OCI-M2 (cell line): Measurements from ENCODE around the gene WBP2.
"Not testable (repeated sequence)": the region's sequence is repeated elsewhere in the genome, so short reads cannot be mapped to it uniquely, and the experiment has no call there.

Experiments
- DNase-seq: peaks from one replicate; lab custom pipeline; 2025; ENCODE audit not compliant: unreplicated experiment; lab: John Stamatoyannopoulos, UW

The WBP2 gene

DNA sequence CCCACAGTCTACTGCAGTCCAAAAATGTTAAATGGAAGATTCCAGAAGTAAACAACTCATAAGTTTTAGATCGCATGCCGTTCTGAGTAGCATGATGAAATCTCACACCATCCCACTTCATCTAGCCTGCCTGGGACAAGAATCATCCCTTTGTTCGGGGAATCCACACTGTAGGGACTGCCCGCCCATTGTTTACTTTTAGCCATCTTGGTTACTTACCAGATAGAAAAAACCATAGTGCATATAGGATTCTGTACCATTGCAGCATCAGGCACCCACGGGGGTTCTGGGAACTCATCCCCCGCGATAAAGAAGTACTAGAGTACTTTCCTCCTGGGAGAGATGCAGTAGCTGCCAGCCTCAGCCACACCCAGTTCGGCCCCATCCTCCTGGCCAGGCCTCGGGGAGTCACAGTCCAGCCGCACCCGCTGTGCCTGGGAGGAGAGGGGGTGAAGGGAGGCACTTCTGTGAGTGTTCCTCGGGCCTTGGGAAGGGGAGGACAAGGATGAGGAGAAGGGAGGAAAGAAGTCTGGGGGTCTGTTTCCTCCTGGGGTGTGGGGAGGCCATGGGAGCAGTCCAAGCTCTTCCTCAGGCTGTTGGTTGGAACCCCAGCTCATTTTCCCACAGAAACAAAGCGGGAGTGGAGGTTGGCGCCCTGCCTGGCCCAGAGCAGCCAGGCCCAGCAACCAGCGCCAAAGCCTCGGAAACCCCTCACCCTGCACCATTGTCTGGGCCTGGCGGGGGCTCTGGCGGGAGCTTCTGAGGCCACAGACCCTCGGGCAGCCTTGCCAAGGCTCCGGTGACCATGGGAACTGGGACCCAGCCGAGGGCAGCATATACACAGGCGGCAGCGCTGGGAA lies 14.4 kb upstream of the WBP2 start:
- DNase-seq: no peak

DNA sequence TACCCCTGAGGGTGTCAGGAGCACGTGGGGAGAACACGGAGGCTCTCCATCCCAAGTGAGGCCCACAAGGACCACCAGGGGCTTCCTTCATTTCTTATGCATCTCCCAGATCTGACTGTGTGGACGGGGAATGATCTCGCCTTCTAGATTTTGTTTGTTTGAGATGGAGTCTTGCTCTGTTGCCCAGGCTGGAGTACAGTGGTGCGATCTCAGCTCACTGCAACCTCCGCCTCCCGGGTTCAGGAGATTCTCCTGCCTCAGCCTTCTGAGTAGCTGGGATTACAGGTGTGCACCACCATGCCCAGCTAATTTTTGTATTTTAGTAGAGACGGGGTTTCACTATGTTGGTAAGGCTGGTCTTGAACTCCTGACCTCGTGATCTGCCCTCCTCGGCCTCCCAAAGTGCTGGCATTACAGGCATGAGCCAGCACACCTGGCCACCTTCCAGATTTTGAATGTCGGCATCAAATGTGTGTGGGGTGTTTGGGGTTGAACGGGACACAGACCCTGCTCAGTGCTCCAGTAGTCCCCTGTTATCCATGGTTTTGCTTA lies 13.7 kb upstream of the WBP2 start:
- not testable (repeated sequence) for DNase-seq

DNA sequence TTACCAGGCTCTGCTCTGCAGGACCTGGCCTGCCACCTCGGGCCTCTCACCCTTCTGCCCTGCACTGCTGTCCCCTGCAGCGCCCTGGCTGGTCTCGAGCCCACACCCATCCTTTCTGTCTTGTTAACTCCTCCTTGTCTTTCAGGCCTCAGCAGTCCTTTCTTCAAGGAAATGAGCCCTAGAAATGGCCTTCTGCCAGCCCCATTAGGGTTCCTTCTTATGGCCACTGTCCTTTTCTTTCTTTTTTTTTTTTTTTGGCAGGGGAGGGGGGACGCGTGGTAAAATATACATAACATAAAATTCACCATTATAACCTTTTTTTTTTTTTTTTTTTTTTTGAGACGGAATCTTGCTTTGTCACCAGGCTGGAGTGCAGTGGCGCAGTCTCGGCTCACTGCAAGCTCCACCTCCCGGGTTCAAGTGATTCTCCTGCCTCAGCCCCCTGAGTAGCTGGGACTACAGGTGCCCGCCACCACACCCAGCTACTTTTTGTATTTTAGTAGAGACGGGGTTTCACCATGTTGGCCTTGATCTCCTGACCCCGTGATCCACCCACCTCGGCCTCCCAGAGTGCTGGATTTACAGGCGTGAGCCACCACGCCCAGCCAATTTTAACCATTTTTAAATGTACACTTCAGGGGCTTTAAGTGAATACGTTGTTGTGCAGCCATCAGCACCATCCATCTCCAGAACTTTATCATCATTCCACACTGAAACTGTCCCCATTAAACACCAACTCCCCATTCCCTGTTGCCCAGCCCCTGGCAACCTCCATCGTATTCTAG lies 10.5 kb upstream of the WBP2 start:
- DNase-seq: not testable (repeated sequence)

DNA sequence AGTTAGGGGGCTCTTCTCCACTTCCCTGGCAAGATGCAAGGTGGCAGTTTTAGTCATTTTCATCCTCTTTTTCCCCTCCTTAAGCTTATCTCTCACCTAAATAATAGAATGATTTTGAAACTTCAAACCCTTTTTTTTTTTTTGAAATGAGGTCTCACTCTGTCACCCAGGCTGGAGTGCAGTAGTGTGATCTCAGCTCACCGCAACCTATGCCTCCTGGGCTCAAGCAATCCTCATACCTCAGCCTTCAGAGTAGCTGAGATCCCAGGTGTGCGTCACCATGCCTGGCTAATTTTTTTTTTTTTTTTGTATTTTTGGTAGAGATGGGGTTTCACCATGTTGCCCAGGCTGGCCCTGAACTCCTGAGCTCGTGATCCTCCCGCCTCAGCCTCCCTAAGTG lies 9.8 kb upstream of the WBP2 start:
- not testable (repeated sequence) for DNase-seq

DNA sequence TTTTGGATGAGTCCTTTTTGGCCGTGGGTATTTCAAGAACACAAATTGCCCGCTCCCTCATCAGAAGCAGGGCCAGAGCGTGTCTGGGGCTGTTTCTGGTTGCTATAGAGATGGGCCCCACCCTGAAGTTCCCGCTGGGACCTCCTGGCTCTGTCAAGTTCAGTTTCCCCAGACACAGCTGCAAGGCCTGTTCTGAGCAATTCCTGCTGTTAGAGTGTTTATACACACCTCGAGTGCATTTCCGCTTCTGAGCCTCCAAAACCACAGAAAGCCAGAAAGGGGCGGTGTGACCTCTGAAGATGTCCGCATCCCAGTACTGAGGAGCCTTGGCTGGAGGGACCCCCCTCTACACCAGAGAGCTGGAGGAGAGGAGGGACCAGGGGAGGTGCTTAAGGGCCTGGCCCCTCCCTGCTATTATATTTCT lies 9.3 kb upstream of the WBP2 start:
- DNase-seq: no peak

DNA sequence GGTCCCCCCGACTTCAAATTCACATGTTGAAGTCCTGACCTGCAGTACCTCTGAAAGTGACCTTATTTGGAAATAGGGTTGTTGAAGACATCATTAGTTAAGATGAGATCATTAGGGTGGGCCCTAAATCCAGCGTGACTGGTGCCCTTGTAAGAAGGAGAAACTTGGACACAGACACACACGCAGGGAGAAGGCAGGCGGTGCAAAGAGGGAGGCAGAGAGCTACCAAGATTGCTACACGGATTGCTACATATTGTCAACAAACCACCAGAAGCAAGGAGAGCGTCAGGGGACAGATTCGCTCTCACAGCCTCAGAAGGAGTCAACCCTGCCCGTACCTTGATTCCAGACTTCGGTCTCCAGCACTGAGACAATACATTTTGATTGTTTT lies 6.8 kb upstream of the WBP2 start:
- no peak for DNase-seq

DNA sequence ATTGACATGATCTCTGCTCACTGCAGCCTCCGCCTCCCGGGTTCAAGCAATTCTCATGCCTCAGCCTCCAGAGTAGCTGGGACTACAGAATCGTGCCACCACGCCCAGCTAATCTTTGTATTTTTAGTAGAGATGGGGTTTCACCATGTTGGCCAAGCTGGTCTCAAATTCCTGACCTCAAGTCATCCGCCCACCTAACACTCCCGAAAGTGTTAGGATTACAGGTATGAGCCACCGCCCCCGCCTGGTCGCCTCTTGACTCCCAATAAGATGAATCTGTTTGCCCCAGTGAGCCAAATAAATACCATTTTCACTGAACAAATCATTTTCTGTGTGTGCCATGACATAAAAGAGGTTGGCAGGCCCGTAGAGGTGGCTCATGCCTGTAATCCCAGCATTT lies 4.2 kb upstream of the WBP2 start:
- not testable (repeated sequence) for DNase-seq

DNA sequence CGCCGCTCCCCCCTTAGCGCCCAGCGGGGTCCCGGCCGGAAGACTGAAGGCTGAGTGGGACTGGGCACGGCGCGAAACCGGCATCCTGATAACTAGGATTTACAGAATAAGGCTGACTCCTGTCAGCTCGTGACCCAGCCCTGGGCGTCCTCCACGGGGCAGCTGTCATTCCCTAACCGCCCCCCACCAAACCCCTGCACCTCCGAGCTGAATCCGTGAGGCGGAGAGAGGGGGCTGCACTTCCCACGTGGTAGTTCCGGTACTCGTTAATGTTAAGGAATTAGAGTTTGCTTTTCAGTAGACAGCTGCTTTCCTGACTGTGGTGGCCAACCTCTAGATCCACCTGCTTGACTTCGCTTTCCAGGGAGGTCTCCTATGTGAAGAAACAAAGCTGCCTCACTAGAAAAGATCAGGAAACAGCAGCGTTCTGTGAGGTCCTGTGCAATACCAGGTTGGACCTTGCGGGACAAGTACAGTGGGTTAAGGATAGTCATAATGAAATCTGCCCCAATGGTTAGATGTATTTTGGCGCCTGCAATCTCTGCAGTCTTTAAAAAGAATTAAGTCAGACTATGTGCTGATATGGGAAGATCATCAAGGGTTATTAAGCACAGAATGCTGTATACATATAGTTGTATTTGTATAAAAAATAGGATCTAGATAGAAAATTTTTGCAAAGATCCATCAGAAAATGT lies 1.1 kb upstream of the WBP2 start:
- DNase-seq: no peak

DNA sequence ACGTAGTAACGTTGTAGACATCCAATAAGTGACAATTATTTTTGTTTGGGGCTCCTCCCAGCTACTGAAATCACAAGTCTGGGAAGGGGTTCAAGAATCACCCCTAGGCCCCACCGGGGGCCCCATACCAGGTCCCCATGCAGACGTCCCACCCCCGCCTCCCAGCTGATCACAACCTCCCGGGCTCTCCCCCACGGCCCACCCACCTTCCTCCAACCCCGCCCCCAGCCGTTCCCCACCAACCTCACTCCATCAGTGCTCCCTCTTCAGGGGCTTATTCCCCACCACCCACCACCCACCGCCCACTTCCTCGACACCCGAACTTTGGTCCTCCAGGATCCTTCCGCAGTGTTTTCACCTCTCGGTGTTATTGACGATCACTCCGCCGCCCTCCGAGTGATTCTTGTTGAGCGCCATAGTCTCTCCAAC lies 240 bp downstream of the WBP2 start:
- DNase-seq: no peak

DNA sequence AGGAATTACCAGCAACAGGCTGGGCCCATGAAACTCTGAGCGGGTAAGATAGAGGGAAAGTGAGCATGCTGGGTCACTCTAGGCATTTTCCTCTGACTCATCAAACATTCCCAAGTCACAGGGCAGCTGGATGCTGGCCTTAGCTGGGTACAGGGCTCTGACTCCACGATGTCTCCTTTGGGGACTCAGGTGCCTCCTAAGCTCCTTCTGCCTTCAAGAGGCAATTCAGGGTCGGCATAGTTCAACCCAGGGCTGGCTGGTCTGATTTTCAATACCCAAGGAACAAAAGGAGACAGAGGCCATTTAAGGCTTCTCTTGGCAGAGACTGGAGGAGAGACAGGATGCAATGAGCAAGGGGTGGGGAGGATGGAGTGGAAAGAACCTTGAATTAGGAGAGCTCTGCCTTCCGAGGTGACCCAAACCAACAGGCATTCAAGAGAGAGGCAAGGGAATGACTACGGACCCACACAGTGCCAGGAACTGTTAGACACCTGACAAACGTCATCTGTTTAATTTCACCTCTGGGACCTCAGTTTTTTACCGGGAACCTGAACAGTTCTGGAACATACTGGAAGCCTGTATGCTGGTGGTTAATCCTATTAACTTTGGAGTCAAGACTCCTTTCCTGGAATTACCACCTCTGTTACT lies 910 bp downstream of the WBP2 start:
- DNase-seq: no peak

DNA sequence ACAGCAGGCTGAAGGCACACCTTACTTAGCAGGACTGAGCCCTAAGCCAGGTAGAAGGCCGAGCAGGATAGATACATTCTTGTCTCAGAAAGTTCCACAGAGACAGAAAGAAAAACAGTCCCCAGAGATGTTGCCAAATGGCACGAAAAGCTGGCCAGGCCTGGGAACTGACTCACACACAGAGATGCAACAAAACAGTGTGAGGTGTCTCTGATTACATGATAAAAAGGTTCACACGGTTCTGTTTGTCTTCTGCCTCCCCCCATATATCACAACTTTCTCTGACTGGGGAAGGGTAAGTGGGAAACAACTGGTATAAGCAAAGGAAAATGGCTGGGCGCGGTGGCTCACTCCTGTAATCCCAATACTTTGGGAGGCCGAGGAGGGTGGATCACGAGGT lies 1.7 kb downstream of the WBP2 start:
- no peak for DNase-seq

DNA sequence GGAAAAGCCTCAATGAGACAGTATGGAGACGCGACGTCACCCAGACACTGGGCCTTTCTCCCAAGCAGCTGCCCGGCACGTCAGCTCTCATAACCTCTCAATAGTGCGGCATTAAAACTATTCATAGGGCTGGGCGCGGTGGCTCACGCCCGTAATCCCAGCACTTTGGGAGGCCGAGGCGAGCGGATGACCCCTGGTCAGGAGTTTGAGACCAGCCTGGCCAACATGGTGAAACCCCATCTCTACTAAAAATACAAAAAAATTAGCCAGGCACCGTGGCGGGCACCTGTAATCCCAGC lies 3.5 kb downstream of the WBP2 start:
- not testable (repeated sequence) for DNase-seq

DNA sequence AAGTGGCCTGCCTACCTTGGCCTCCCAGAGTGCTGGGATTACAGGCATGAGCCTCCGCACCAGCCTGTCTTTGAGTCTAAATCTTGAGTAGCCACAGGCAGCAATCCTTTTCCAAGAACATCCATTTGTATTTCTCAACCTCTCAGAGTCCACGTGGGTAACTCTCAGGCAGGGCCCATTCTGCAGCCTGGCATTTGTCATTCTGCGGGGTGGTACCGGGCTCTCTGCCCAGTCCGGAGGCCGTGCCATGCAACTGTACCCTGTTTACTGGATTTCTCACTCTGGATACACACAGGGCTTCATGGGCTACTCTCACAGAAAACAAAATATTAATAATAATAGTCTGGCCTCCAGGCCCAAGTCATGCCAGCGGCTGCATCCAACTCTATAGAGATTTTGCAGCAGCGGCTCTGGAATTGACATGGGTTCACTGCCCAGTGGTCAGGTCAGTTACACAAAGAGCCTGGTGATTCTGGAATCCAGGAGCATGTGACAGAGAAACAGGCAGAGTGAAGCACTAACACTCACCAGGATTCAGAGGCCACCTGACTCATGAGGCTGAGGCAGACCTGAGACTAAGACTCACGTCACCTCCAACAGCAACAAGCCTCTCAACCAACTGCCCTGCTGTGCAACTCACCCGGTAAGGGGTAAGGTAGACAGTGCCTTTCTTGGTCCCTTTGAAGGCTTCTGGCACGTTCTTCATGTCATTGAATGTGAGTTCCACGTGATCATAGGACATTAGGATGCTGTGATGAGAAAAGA lies 4.0 kb downstream of the WBP2 start:
- no peak for DNase-seq

DNA sequence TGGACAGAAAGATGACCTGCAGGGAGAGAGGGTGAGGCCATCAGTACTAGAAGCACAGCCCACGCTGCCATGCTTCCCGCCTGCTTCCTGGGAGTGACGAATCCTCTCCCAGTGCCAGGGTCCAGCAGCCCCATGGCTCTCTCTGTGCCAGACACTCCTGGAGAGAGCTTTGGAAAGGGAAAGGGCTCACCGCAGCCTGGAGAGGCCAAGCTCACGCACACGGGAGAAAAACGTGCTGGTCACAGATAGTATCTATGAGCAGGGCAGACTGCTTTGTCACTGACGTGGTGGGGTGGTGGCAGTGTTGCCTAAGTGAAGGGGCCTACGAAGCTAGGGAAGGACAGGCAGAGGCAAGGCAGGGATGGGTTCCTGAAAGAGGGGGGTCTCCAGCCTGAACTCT lies 5.4 kb downstream of the WBP2 start:
- DNase-seq: no peak

DNA sequence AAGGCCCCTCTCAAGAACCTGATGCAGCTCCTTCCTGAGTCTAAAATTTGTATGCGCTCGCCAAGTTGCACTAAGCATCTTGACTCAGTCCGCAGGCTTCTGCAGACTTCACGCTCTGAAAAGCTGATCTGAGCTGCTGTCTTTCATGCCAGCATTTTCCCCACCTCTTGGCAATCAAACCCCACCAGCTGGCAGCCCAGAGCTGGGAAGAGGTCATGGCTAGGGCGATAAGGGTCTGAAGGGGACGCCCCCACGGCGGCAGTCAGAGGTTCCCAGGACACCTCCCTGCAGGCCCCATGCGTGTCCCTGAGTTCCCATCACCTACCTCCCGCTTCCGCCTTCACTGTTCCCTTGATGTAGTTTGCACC lies 5.9 kb downstream of the WBP2 start:
- no peak for DNase-seq

DNA sequence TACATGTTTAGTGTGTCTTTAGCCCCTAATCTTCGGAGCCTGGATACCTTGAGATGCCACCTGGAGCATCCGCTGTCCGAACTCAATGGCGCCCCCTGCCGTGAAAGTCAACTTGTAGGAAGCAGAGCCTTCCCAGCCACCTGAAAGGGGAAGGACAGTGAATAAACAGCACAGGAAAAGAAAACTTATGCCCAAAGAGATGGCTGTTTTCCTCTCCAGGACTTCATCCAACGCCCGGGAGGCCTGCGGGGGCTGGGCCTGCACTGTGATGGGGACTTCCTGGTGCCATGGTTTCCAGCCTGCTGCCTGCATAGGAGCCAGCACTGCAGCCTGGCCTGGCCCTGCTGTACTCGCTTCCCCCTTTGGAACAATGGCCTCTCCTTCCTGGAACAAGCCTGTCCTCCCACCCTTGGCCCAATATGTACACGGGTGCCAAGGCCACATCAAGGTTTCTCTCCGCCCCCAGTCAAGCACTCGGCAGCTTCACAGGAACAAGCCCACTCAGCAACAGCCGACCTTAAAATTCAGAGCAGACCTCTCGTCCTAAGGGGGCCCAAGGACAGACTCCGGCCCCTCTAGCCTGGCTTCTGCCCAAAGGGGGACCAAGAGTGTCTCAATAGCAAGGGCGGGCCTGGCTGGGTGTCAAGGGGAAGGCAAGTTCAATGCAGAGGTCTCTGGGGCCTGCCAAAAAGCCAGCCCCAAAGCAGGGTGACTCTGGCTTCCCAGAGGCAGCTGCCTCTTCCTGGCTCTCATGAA lies 6.4 kb downstream of the WBP2 start:
- DNase-seq: no peak

DNA sequence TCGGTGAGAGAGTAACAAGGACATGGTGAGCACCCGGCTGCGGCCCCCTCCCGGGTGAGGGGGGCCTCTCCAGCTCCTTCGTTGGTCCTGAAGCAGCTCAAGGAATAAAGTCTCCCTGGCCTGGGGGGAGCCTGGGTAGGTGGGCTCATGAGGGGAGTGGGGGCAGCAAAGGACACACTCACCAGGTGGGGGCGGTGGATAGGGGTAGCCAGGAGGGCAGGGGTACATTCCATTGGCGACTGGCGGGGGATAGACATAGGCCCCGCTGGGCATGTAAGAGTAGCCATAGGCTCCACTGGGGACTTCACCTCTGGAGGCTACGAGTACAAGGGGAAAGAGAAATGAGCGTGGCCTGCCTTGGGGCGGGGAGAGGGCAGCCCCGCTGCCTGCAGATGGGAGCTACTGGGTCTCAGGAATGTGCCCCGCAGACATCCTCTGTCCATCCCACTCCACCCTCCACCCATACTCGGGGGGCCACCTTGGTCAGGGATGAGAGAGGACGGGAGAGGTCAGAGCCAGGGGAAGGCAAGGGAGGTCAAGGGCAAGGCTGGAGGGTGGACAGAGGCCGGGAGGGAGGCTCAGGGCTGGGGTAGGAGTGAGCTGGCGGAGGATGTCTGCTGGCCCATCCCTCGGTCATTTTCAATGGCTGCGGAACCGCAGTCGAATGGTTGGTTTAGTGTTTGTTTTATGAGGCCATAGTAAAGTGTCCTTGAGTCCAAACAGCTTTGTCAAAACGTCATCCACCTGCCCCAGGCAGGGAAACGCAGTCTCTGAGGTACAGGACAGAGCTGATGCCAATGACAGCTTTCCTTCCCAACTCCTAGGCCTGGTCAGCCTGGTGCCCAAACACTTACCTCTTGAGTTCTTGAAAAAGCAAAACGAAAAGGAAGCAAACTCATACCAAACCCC lies 7.3 kb downstream of the WBP2 start:
- DNase-seq: no peak

DNA sequence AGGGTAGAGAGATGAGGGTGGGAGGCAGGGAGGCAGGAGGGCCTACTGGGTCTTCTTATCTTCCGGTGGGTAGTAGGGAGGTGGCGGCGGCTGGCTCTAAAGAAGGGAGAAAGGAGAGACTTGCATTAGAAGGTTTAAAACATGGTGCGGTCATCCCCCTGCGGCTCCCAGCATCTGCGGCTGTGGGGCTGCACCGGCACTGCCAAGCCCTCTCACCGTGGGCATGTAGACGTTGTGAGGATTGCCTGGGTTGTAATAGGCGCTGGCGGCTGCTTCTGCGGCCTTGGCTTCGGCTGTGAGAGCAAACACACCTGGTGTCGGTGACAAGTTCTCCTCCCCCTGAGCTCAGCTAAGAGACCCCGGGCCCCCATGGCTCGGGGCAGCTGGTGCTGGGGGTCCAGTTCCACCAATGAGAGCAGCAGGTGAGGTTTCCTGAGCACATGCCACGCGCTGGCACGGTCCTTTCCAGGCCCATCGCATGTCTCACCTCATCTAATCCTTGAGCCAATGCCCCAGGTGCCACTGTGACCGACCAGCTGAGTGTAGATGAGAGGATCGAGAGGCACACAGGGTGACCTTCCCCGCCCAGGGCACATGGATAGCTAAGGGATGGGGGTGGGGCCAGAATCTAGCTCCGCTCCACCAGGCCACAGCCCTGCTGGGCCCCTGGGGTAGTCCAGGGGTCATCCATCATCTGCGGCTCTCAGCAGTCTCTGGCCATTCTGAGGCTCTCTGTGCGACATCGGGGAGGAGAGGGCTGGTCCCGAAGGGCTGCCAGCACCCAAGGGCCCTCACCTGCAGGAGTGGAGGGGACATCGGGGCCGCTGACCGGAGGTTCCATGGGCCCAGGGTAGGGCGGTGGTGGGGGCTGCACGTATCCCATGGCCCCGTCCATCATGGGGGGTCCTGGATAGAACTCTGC lies 8.2 kb downstream of the WBP2 start:
- DNase-seq: no peak
